Esophagus mucosa (tissue), 1 donor: Measurements from ENCODE around the gene ADAM17. TPM values are rescaled to one million over a fixed set of nuclear protein-coding genes. Genes with fewer than 3 reads are reported as not detected.
A peak's percentile ranks its signal among the peaks of the same experiment; 100 is the strongest.
"Not testable (repeated sequence)": the region's sequence is repeated elsewhere in the genome, so short reads cannot be mapped to it uniquely, and the experiment has no call there.

Experiments used
- ATAC-seq: fragments of 200-7000 bp; cut with Tn5 transposase; one replicate; pipeline ENCODE4 v1.9.1; 2020
- total RNA-seq: library from RNA; stranded (reverse); gene quantifications from one replicate; pipeline ENCODE4 v1.2.4, GENCODE V29; 2023
- donor health status: DM: yes; HTN: yes; CAD: no.

Gene ADAM17
- 27.5 TPM for total RNA-seq

DNA sequence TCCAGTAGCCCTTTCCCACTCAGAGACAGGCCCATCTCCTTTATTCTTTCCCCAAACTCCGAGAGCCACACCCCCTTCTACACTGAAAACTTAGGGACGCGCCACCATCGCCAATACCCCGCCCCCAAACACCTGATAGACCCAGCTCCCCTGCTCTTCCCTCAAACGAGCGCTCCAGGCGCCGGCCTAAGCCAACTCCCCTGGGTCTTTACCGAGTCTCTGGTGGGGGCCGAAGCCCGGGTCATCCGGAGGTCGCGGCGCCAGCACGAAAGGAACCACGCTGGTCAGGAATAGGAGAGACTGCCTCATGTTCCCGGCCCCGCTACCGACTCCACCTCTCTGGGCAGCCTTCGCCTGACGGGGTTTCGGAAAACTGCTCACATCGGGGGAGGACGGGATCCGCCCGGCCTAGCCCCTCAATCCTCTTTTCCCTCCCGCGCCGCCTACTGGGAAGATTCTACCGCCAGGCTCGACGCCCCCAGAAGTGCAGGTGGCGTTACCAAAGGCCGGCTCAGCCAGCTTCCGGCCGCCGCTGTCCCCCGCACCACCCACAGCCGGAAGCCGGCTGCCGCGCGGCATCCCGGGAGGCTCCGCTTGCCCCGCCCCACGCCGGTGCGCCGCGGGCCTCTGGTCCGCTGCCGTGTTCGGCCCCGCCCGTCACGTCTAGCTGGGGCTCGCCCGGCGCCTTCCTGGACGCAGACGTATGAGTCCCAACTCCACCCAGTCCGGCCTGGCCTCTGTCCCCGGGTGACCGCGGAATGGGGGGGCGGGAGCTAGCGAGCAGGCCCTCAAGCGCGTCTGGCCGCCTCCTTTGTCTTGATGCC lies at the start of gene ADAM17:
TSS of gene ADAM17 (minus strand) at position 534 of the 824 bp plus-strand sequence. CDS start at position 309, 225 bp downstream.
- ATAC-seq = peak; percentile 97

GRCh38 chr2:9602412-9602811 lies 46.8 kb upstream of the ADAM17 start:
- ATAC-seq = no peak

- ATAC-seq = no peak
Observed at GRCh38 chr2:9601397-9601796, 45.8 kb upstream of the ADAM17 start.

DNA sequence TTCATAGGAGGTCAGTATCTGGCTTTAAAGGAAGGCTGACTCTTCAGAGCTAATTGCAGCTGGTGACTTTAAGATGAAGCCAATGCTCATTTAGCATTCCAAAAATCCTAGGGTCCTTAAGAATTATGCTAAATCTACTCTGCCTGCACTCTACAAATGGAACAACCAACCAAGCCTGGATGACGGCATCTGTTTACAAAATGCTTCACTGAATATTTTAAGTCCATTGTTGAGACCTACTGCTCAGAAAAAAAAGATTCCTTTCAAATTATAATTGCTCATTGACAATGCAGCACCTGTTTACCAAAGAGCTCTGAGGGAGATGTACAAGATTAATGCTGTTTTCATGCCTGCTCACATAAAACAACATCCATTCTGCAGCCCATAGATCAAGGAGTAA lies 43.8 kb upstream of the ADAM17 start:
- ATAC-seq = no peak

GRCh38 chr2:9596621-9597311 lies 41.1 kb upstream of the ADAM17 start:
- ATAC-seq = no peak

GRCh38 chr2:9595746-9596145 lies 40.1 kb upstream of the ADAM17 start:
- ATAC-seq = no peak

DNA sequence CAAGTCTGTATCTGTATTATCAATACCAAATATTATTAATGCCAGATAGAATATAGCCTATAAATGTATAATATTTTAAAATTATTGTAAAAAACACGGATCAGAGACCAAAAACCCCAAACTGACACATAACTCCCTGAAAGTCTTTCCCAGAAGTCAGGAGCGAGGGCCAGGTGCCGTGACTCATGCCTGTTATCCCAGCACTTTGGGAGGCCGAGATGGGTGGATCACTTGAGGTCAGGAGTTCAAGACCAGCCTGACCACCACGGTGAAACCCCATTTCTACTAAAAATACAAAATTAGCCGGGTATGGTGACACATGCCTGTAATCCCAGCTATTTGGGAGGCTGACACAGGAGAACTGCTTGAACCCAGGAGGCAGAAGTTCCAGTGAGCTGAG lies 39.6 kb upstream of the ADAM17 start:
- not testable (repeated sequence) for ATAC-seq

- ATAC-seq = peak; percentile 96
Observed at GRCh38 chr2:9594366-9595054, 38.9 kb upstream of the ADAM17 start.

- peak; percentile 41 for ATAC-seq
Observed at GRCh38 chr2:9593925-9594324, 38.3 kb upstream of the ADAM17 start.

DNA sequence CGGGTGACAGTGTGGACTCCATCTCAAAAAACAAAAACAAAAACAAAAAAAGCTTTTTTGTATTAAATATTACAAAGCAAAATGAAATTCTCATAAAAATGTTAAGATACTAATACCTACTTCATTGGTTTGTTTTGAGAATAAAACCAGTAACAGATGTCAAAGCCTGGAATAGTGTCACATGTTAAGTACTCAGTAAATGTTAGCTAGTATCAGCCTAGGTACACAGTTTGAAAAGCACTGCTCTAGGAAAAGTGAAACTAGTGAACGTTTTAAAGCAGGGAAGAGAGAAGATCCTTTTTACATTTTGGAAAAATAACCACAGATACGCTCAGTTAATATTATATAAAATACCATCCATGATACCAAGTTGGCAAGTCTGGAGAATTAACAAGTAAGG lies 37.1 kb upstream of the ADAM17 start:
- ATAC-seq = no peak

- no peak for ATAC-seq
Observed at GRCh38 chr2:9590641-9591040, 35.0 kb upstream of the ADAM17 start.

DNA sequence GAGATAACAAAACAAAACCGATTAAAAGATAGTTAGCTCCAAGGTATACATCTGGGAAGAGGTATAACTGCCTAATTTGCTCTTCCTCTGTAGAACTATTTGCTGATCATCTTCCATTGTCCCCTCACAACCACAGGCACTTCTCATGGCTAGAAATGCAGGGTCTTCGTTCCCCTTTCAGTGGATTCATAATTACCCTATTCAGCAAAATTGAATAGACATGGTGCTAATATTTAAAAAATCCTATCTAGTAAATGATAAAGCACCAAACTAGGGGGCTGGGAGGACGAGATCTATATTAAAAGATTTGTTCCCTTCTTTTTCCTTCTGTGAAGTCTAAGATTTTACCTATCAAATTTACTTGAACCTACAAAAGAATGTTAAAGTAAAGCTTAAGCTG lies 30.8 kb upstream of the ADAM17 start:
- ATAC-seq = no peak

- ATAC-seq = no peak
Observed at GRCh38 chr2:9585486-9585885, 29.9 kb upstream of the ADAM17 start.

- ATAC-seq = not testable (repeated sequence)
Observed at GRCh38 chr2:9584902-9585301, 29.3 kb upstream of the ADAM17 start.

- ATAC-seq = no peak
Observed at GRCh38 chr2:9582624-9583023, 27.0 kb upstream of the ADAM17 start.

DNA sequence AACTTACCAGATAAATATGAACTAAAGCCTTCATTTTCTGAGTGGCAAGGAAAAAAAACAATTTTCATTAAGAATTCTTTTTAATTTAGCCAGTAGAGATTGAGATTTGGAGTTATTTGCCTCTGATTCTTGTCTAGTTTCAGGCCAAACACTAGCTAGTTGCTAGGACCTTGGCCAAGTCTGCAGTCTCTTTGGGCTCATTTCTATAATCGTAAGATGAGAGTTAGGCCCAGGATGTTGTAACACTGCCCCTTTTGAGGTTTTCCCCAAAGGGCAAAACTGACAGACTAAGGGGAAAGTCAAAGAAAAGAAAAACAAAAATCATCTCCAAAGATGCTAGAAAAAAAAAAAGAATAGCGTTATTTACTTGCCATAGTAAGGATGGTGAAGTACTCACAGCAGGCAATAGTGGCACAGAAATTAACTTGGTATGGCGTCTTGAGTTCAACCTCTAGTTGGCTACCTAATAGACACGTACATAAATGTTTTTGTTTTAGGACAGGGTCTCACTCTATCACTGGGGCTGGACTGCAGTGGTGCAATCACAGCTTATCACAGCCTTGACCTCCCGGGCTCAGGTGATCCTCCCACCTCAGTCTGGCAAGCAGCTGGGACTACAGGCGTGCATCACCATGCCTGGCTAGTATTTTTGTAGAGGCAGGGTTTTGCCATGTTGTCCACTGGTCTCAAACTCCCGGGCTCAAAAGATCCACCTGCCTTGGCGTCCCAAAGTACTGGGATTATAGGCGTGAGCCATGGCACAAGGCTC lies 23.0 kb upstream of the ADAM17 start:
- ATAC-seq = peak; percentile 10

GRCh38 chr2:9574331-9574730 lies 18.7 kb upstream of the ADAM17 start:
- no peak for ATAC-seq

DNA sequence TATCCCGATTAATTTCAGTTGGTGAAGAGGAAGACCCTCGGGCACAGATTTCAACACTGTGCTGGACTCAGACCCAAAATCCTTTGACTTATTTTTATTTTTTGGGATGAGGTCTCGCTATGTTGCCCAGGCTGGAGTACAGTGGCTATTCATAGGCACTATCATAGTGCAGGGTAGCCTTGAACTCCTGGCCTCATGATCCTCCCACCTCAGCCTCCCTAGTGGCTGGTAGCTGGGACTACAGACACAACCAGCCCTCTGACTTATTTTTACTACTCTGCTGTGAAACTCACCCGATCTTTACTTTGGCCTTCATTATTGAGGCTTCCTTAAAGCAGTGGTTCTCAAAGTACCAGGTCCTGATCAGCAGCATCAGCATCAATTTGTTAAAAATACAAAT lies 18.2 kb upstream of the ADAM17 start:
- ATAC-seq = no peak

DNA sequence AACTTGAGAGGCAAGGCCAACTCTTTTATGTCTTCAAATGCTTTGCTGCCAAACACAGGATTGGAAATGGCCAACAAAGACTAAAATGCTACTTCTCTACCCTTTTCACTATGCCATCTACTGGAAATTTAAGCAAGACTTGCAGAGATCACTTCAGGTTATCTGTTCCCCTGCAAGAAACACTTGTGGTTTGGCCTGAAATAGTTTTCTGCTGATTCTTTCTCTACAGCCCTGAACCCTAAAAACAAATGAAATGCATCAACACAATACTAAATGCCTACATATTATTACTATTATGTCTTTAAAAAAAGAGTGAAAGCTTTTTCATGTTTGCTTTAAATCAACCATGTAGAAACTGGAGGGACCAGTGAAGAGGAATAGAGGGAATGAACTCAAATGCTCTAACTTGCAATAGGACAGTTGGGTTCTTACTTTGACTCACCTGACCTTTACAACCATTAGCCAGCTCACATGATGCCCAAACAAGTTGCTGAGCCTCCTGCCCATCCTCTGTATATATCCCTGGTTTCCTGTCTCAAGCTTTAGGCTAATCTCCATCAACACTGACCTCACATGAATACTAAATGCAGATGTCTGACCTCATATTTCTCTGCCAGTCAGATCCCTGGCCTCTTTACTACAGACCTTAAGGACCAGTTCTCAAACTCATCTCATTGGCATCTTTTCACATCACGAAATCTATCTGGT lies 17.5 kb upstream of the ADAM17 start:
- ATAC-seq = peak; percentile 40

GRCh38 chr2:9570182-9571060 lies 14.8 kb upstream of the ADAM17 start:
- no peak for ATAC-seq
